GM23338 (cell line): ENCODE data around the gene ZBTB24. TPM values are rescaled to one million over a fixed set of nuclear protein-coding genes. Genes with fewer than 3 reads are reported as not detected.

Experiments
- ATAC-seq: fragments of 200-7000 bp; cut with Tn5 transposase; 3 replicates; pipeline ENCODE4 v1.9.1; 2020
- DNase-seq: peaks from one replicate; pipeline ENCODE4 v3.0.0-alpha.2; 2015; ENCODE audit warnings: low spot score
- H2AFZ ChIP-seq: fragments of 200-600 bp; sonication (generic); 2 replicates; pipeline ENCODE4 v1.8.0; 2016; ENCODE audit warnings: antibody characterized with exemption, mild to moderate bottlenecking, moderate library complexity
- H3F3A ChIP-seq: fragments of 200-600 bp; sonication (generic); replicated peaks from 2 replicates; pipeline ENCODE4 v1.8.0; 2017; ENCODE audit warnings: antibody characterized with exemption, mixed run types, low read depth
- H3K27ac ChIP-seq: fragments of 200-600 bp; sonication (generic); 2 replicates; pipeline ENCODE4 v1.6.1; 2016; ENCODE audit warnings: low read depth
- H3K27me3 ChIP-seq: fragments of 200-600 bp; sonication (generic); 2 replicates; pipeline ENCODE4 v1.8.0; 2016; ENCODE audit warnings: mild to moderate bottlenecking, mixed run types, moderate library complexity; ENCODE audit not compliant: insufficient read depth
- H3K36me3 ChIP-seq: fragments of 200-600 bp; sonication (generic); 2 replicates; pipeline ENCODE4 v1.8.0; 2016; ENCODE audit warnings: mild to moderate bottlenecking; ENCODE audit not compliant: insufficient read depth
- H3K4me1 ChIP-seq: fragments of 200-600 bp; sonication (generic); 2 replicates; pipeline ENCODE4 v1.8.0; 2016; ENCODE audit warnings: mild to moderate bottlenecking, moderate library complexity; ENCODE audit not compliant: insufficient read depth
- H3K4me2 ChIP-seq: fragments of 200-600 bp; sonication (generic); 2 replicates; pipeline ENCODE4 v1.7.1; 2017; ENCODE audit warnings: mixed run types
- H3K4me3 ChIP-seq: fragments of 200-600 bp; sonication (generic); 2 replicates; pipeline ENCODE4 v1.6.1; 2016; ENCODE audit warnings: mixed run types
- H3K79me2 ChIP-seq: fragments of 200-600 bp; sonication (generic); replicated peaks from 2 replicates; pipeline ENCODE4 v1.8.0; 2017; ENCODE audit warnings: mild to moderate bottlenecking; ENCODE audit not compliant: insufficient read depth
- H3K9me2 ChIP-seq: fragments of 200-600 bp; sonication (generic); 2 replicates; pipeline ENCODE4 v1.8.0; 2017; ENCODE audit not compliant: insufficient read depth
- H4K20me1 ChIP-seq: fragments of 200-600 bp; sonication (generic); replicated peaks from 2 replicates; pipeline ENCODE4 v1.8.0; 2017; ENCODE audit warnings: mild to moderate bottlenecking; ENCODE audit not compliant: insufficient read depth
- H3K27ac Mint-ChIP-seq: 2 replicates; pipeline ENCODE4 v1.8.0; 2020; ENCODE audit warnings: inconsistent platforms, mild to moderate bottlenecking, moderate library complexity, mixed read lengths
- H3K27me3 Mint-ChIP-seq: 3 replicates; pipeline ENCODE4 v1.8.0; 2022; ENCODE audit warnings: low read depth, mild to moderate bottlenecking, moderate library complexity, mixed read lengths, inconsistent platforms; ENCODE audit not compliant: insufficient read depth, poor library complexity
- H3K36me3 Mint-ChIP-seq: 3 replicates; pipeline ENCODE4 v1.8.0; 2021; ENCODE audit warnings: low read depth, mild to moderate bottlenecking, inconsistent platforms, moderate library complexity, mixed read lengths
- H3K4me1 Mint-ChIP-seq: 3 replicates; pipeline ENCODE4 v1.8.0; 2020; ENCODE audit warnings: mild to moderate bottlenecking, inconsistent platforms, mixed read lengths
- H3K4me3 Mint-ChIP-seq: 3 replicates; pipeline ENCODE4 v1.8.0; 2021; ENCODE audit warnings: moderate library complexity, mild to moderate bottlenecking, inconsistent platforms, mixed read lengths
- H3K9me3 Mint-ChIP-seq: 3 replicates; pipeline ENCODE4 v1.8.0; 2020; ENCODE audit warnings: moderate library complexity, mild to moderate bottlenecking, inconsistent platforms, mixed read lengths
- CREB1 ChIP-seq: fragments of 250-450 bp; sonication (Bioruptor Pico); IDR thresholded peaks from 2 replicates; pipeline ENCODE4 v1.5.0; 2020; ENCODE audit warnings: low read depth, mild to moderate bottlenecking, moderate library complexity
- ETS1 ChIP-seq: IDR thresholded peaks from 2 replicates; pipeline ENCODE4 v1.6.1; 2016; ENCODE audit warnings: antibody characterized with exemption
- EZH2 ChIP-seq: fragments of 200-600 bp; sonication (generic); IDR thresholded peaks from one replicate; pipeline ENCODE4 v1.8.0; 2017; ENCODE audit warnings: antibody characterized with exemption, mild to moderate bottlenecking, low read depth; ENCODE audit not compliant: unreplicated experiment
- JUNB ChIP-seq: IDR thresholded peaks from one replicate; pipeline ENCODE4 v1.6.1; 2016; ENCODE audit warnings: antibody characterized with exemption; ENCODE audit not compliant: unreplicated experiment
- NANOG ChIP-seq: IDR thresholded peaks from 2 replicates; pipeline ENCODE4 v1.6.1; 2016; ENCODE audit warnings: antibody characterized with exemption, borderline replicate concordance
- POLR2AphosphoS5 ChIP-seq: IDR thresholded peaks from 2 replicates; pipeline ENCODE4 v1.6.1; 2016; ENCODE audit warnings: antibody characterized with exemption, low read depth
- ZNF331 ChIP-seq: fragments of 250-450 bp; sonication (Bioruptor Pico); IDR thresholded peaks from 2 replicates; pipeline ENCODE4 v1.5.0; 2020; ENCODE audit warnings: low read depth, mild to moderate bottlenecking, moderate library complexity
- ZNF462 ChIP-seq: fragments of 250-450 bp; sonication (Bioruptor Pico); IDR thresholded peaks from 2 replicates; pipeline ENCODE4 v1.5.0; 2020; ENCODE audit warnings: mild to moderate bottlenecking, moderate library complexity
- polyA plus RNA-seq: library from polyadenylated mRNA; unstranded; fragments of >200 nt; fragmentation: Nextera tagmentation; extraction: Ambion mirVana; gene quantifications from 2 replicates; pipeline ENCODE4 v1.2.1, GENCODE V29; 2016
- total RNA-seq: library from RNA; depleted of rRNA; stranded (reverse); fragments of >200 nt; shearing (Covaris generic); gene quantifications from 2 replicates; pipeline ENCODE4 v1.2.3, GENCODE V29; 2014

Gene ZBTB24
- total and polyA plus RNA-seq, 2 experiments from 2014 or later, result 7.9 to 22.0 TPM

- H2AFZ ChIP-seq, result no peak overlapping the region
- no peaks in the 10 kb centered on the region for H3F3A ChIP-seq
- H3K4me1 Mint-ChIP-seq, result peaks cover 16% of the 10 kb centered on the region
- no peak overlapping the region for H3K27ac ChIP-seq
- H3K36me3 Mint-ChIP-seq, result peaks cover 9% of the 10 kb centered on the region; the same call in 2 of the 3 replicates
- H3K4me1 ChIP-seq, result peaks cover 17% of the 10 kb centered on the region
- TF ChIP-seq NANOG, result no peak
- TF ChIP-seq JUNB, result no peak
- no peaks in the 10 kb centered on the region for H3K36me3 ChIP-seq
- no peak overlapping the region for H3K4me3 Mint-ChIP-seq
- ATAC-seq (no peak), DNase-seq (no peak)
- H3K27me3 ChIP-seq, result no peaks in the 10 kb centered on the region
- no peaks in the 10 kb centered on the region for H3K27me3 Mint-ChIP-seq
- no peak overlapping the region for H3K4me3 ChIP-seq
- H3K9me3 Mint-ChIP-seq, result peaks cover 9% of the 10 kb centered on the region
- H3K79me2 ChIP-seq, result no peaks in the 10 kb centered on the region
- H3K9me2 ChIP-seq, result no peaks in the 10 kb centered on the region; the same call in none of the 2 replicates
- H3K4me2 ChIP-seq, result no peak overlapping the region
- H4K20me1 ChIP-seq, result no peaks in the 10 kb centered on the region
- no peak overlapping the region for H3K27ac Mint-ChIP-seq
Observed at GRCh38 chr6:109515781-109516409, 32.9 kb upstream of the ZBTB24 start.

GRCh38 chr6:109514946-109515345, 31.9 kb upstream of the ZBTB24 start:
- Mint-ChIP-seq H3K4me3 (no peak overlapping the region), H3K4me1 (peaks cover 16% of the 10 kb centered on the region), H3K9me3 (peaks cover 18% of the 10 kb centered on the region), H3K27ac (no peak overlapping the region), H3K27me3 (no peaks in the 10 kb centered on the region), H3K36me3 (peaks cover 19% of the 10 kb centered on the region)
- Histone ChIP-seq H3K4me3 (no peak overlapping the region), H2AFZ (no peak overlapping the region), H3F3A (no peaks in the 10 kb centered on the region), H3K27ac (no peak overlapping the region), H3K27me3 (no peaks in the 10 kb centered on the region), H3K79me2 (no peaks in the 10 kb centered on the region), H3K4me1 (peaks cover 17% of the 10 kb centered on the region), H3K36me3 (no peaks in the 10 kb centered on the region), H3K4me2 (no peak overlapping the region), H4K20me1 (no peaks in the 10 kb centered on the region), H3K9me2 (no peaks in the 10 kb centered on the region; the same call in none of the 2 replicates)
- TF ChIP-seq CREB1, result no peak
- no peak for TF ChIP-seq ZNF462 (CRISPR knock-in tag)
- no peak for TF ChIP-seq ZNF331 (CRISPR knock-in tag)
- no peak for TF ChIP-seq POLR2AphosphoS5
- TF ChIP-seq ETS1, result no peak
- no peak for TF ChIP-seq EZH2
- no peak for TF ChIP-seq NANOG
- no peak for ATAC-seq
- DNase-seq, result no peak
